ENCODE data around the gene MMP7.

DNA sequence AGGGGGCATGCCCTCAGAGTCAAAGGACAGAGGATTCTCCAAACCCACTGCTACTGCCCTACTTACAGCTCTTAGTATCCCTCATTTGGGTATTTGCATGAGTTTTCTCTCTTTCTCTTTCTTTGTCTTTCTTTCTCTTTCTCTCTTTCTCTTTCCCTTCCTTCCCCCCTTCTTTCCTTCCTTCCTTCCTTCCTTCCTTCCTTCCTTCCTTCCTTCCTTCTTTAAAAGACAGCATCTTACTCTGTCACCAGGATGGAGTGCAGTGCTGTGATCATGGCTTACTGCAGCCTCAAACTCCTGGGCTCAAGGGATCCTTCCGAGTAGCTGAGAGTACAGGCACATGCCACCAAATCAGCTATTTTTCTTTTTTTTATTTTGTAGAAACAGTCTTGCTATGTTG, 14.0 kb upstream of the MMP7 start:
- TF ChIP-seq, protein P1, sequence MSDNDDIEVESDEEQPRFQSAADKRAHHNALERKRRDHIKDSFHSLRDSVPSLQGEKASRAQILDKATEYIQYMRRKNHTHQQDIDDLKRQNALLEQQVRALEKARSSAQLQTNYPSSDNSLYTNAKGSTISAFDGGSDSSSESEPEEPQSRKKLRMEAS (IDR thresholded peaks at IDR 0.05), result no peak
- TF ChIP-seq, protein P2, sequence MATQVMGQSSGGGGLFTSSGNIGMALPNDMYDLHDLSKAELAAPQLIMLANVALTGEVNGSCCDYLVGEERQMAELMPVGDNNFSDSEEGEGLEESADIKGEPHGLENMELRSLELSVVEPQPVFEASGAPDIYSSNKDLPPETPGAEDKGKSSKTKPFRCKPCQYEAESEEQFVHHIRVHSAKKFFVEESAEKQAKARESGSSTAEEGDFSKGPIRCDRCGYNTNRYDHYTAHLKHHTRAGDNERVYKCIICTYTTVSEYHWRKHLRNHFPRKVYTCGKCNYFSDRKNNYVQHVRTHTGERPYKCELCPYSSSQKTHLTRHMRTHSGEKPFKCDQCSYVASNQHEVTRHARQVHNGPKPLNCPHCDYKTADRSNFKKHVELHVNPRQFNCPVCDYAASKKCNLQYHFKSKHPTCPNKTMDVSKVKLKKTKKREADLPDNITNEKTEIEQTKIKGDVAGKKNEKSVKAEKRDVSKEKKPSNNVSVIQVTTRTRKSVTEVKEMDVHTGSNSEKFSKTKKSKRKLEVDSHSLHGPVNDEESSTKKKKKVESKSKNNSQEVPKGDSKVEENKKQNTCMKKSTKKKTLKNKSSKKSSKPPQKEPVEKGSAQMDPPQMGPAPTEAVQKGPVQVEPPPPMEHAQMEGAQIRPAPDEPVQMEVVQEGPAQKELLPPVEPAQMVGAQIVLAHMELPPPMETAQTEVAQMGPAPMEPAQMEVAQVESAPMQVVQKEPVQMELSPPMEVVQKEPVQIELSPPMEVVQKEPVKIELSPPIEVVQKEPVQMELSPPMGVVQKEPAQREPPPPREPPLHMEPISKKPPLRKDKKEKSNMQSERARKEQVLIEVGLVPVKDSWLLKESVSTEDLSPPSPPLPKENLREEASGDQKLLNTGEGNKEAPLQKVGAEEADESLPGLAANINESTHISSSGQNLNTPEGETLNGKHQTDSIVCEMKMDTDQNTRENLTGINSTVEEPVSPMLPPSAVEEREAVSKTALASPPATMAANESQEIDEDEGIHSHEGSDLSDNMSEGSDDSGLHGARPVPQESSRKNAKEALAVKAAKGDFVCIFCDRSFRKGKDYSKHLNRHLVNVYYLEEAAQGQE (IDR thresholded peaks at IDR 0.05; ENCODE audit: low read depth), result no peak
- no peak for TF ChIP-seq TAF1 (IDR thresholded peaks at IDR 0.05; ENCODE audit: low read depth)
- TF ChIP-seq CEBPB (IDR thresholded peaks at IDR 0.05), result no peak
- no peak for TF ChIP-seq YY1 (IDR thresholded peaks at IDR 0.05; ENCODE audit: low read depth)
- no peak for TF ChIP-seq TCF12 (IDR thresholded peaks at IDR 0.05; ENCODE audit: low read depth)
- no peak for TF ChIP-seq EP300 (IDR thresholded peaks at IDR 0.05; ENCODE audit: borderline replicate concordance)
- TF ChIP-seq FOXM1 (IDR thresholded peaks at IDR 0.05; ENCODE audit: borderline replicate concordance, low read depth), result no peak
- TF ChIP-seq NFIC (IDR thresholded peaks at IDR 0.05), result no peak
- TF ChIP-seq RAD21 (IDR thresholded peaks at IDR 0.05; ENCODE audit: low read depth), result no peak
- no peak for TF ChIP-seq EGR1 (IDR thresholded peaks at IDR 0.05)
- no peak for TF ChIP-seq CREB1 (IDR thresholded peaks at IDR 0.05; ENCODE audit: low read depth)
- no peak for TF ChIP-seq TEAD4 (IDR thresholded peaks at IDR 0.05)

All from Ishikawa (cell line).